Hepatocyte (in vitro differentiated cells): Measurements from ENCODE around the gene PPFIA4. TPM values are rescaled to one million over a fixed set of nuclear protein-coding genes. Genes with fewer than 3 reads are reported as not detected.

Experiments used
- DNase-seq: peaks from one replicate; pipeline ENCODE4 v3.0.0-alpha.2; 2016; ENCODE audit warnings: low spot score
- H2AFZ ChIP-seq: fragments of 200-600 bp; sonication (generic); 2 replicates; pipeline ENCODE4 v1.6.0; 2016; ENCODE audit warnings: antibody characterized with exemption, mild to moderate bottlenecking
- H3K27ac ChIP-seq: fragments of 200-600 bp; sonication (generic); 2 replicates; pipeline ENCODE4 v1.5.1; 2016; ENCODE audit warnings: mild to moderate bottlenecking
- H3K27me3 ChIP-seq: fragments of 200-600 bp; sonication (generic); 2 replicates; pipeline ENCODE4 v1.6.1; 2016
- H3K36me3 ChIP-seq: fragments of 200-600 bp; sonication (generic); replicated peaks from 2 replicates; pipeline ENCODE4 v1.5.1; 2016; ENCODE audit warnings: low read depth; ENCODE audit not compliant: insufficient read depth
- H3K4me1 ChIP-seq: fragments of 200-600 bp; sonication (generic); 2 replicates; pipeline ENCODE4 v1.5.1; 2016; ENCODE audit warnings: mild to moderate bottlenecking, moderate library complexity; ENCODE audit not compliant: insufficient read depth
- H3K4me2 ChIP-seq: fragments of 200-600 bp; sonication (generic); 2 replicates; pipeline ENCODE4 v1.6.0; 2016
- H3K4me3 ChIP-seq: fragments of 200-600 bp; sonication (generic); 2 replicates; pipeline ENCODE4 v1.5.1; 2016; ENCODE audit warnings: mild to moderate bottlenecking
- H3K79me2 ChIP-seq: fragments of 200-600 bp; sonication (generic); 2 replicates; pipeline ENCODE4 v1.6.0; 2017; ENCODE audit warnings: mild to moderate bottlenecking
- H3K9me2 ChIP-seq: fragments of 200-600 bp; sonication (generic); replicated peaks from 2 replicates; pipeline ENCODE4 v1.6.0; 2017; ENCODE audit warnings: mild to moderate bottlenecking; ENCODE audit not compliant: insufficient read depth
- H3K9me3 ChIP-seq: fragments of 200-600 bp; sonication (generic); 2 replicates; pipeline ENCODE4 v1.5.1; 2016; ENCODE audit warnings: low read depth, mild to moderate bottlenecking
- H4K20me1 ChIP-seq: fragments of 200-600 bp; sonication (generic); 2 replicates; pipeline ENCODE4 v1.6.0; 2016; ENCODE audit warnings: mild to moderate bottlenecking; ENCODE audit not compliant: insufficient read depth, poor library complexity, severe bottlenecking
- EZH2 ChIP-seq: fragments of 200-600 bp; sonication (generic); IDR thresholded peaks from 2 replicates; pipeline ENCODE4 v1.6.1; 2016; ENCODE audit warnings: antibody characterized with exemption, mild to moderate bottlenecking, borderline replicate concordance
- EZH2phosphoT487 ChIP-seq: fragments of 200-600 bp; sonication (generic); IDR thresholded peaks from one replicate; pipeline ENCODE4 v1.6.1; 2018; ENCODE audit warnings: antibody characterized with exemption, mild to moderate bottlenecking, low read depth, moderate library complexity; ENCODE audit not compliant: unreplicated experiment, severe bottlenecking
- WGBS: methylation state at CpG from one replicate; pipeline ENCODE4 v1.1.6; 2016; ENCODE audit warnings: low lambda C conversion rate; ENCODE audit errors: missing lambda C conversion rate; 5-methylcytosine and 5-hydroxymethylcytosine counted together
- polyA plus RNA-seq: library from polyadenylated mRNA; unstranded; fragments of >200 nt; fragmentation: Nextera tagmentation; extraction: Ambion mirVana; gene quantifications from 2 replicates; pipeline ENCODE4 v1.2.1, GENCODE V29; 2016
- total RNA-seq: library from RNA; depleted of rRNA; stranded (reverse); fragments of >200 nt; gene quantifications from 2 replicates; pipeline ENCODE4 v1.2.3, GENCODE V29; 2014
- TF ChIP-seq, protein P1 (sequence below): fragments of 200-600 bp; sonication (generic); IDR thresholded peaks from 2 replicates; pipeline ENCODE4 v1.5.1; 2016; ENCODE audit warnings: antibody characterized with exemption, mild to moderate bottlenecking; ENCODE audit not compliant: poor library complexity

PPFIA4 gene
- total and polyA plus RNA-seq, 2 experiments from 2014 or later = 1.4 to 1.7 TPM

- H2AFZ ChIP-seq = peak overlapping the region; percentile 96
- no peak for TF ChIP-seq EZH2phosphoT487
- no peak for TF ChIP-seq EZH2
- TF ChIP-seq, protein P1, sequence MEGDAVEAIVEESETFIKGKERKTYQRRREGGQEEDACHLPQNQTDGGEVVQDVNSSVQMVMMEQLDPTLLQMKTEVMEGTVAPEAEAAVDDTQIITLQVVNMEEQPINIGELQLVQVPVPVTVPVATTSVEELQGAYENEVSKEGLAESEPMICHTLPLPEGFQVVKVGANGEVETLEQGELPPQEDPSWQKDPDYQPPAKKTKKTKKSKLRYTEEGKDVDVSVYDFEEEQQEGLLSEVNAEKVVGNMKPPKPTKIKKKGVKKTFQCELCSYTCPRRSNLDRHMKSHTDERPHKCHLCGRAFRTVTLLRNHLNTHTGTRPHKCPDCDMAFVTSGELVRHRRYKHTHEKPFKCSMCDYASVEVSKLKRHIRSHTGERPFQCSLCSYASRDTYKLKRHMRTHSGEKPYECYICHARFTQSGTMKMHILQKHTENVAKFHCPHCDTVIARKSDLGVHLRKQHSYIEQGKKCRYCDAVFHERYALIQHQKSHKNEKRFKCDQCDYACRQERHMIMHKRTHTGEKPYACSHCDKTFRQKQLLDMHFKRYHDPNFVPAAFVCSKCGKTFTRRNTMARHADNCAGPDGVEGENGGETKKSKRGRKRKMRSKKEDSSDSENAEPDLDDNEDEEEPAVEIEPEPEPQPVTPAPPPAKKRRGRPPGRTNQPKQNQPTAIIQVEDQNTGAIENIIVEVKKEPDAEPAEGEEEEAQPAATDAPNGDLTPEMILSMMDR = no peak
- H3K9me2 ChIP-seq = no peaks in the 10 kb centered on the region
- peaks cover 10% of the 10 kb centered on the region for H3K4me1 ChIP-seq
- H3K4me3 ChIP-seq = peak overlapping the region; percentile 14
- H4K20me1 ChIP-seq = no peaks in the 10 kb centered on the region
- no peaks in the 10 kb centered on the region for H3K36me3 ChIP-seq
- H3K27me3 ChIP-seq = peaks cover 15% of the 10 kb centered on the region
- H3K9me3 ChIP-seq = no peaks in the 10 kb centered on the region
- DNase-seq = no peak
- peak overlapping the region; percentile 47 for H3K27ac ChIP-seq
- peak overlapping the region; percentile 98 for H3K4me2 ChIP-seq
- H3K79me2 ChIP-seq = no peaks in the 10 kb centered on the region
Measured at GRCh38 chr1:203025686-203026030, 633 bp upstream of the PPFIA4 start.

GRCh38 chr1:203026666-203027663 is 674 bp downstream of the PPFIA4 start:
- DNase-seq = no peak
- H3K4me1 ChIP-seq = peaks cover 10% of the 10 kb centered on the region
- peak overlapping the region; percentile 55 for H3K4me3 ChIP-seq
- no peaks in the 10 kb centered on the region for H3K9me3 ChIP-seq
- H3K27ac ChIP-seq = no peak overlapping the region
- H2AFZ ChIP-seq = peak overlapping the region; percentile 80
- no peaks in the 10 kb centered on the region for H3K79me2 ChIP-seq
- H4K20me1 ChIP-seq = no peaks in the 10 kb centered on the region
- H3K36me3 ChIP-seq = no peaks in the 10 kb centered on the region
- peaks cover 15% of the 10 kb centered on the region for H3K27me3 ChIP-seq
- no peaks in the 10 kb centered on the region for H3K9me2 ChIP-seq
- peak overlapping the region; percentile 98 for H3K4me2 ChIP-seq
- TF ChIP-seq EZH2phosphoT487 (no peak), EZH2 (no peak)
- TF ChIP-seq, protein P1 = no peak
- WGBS = 7% methylated on average over 39 of the region's 46 CpGs

DNA sequence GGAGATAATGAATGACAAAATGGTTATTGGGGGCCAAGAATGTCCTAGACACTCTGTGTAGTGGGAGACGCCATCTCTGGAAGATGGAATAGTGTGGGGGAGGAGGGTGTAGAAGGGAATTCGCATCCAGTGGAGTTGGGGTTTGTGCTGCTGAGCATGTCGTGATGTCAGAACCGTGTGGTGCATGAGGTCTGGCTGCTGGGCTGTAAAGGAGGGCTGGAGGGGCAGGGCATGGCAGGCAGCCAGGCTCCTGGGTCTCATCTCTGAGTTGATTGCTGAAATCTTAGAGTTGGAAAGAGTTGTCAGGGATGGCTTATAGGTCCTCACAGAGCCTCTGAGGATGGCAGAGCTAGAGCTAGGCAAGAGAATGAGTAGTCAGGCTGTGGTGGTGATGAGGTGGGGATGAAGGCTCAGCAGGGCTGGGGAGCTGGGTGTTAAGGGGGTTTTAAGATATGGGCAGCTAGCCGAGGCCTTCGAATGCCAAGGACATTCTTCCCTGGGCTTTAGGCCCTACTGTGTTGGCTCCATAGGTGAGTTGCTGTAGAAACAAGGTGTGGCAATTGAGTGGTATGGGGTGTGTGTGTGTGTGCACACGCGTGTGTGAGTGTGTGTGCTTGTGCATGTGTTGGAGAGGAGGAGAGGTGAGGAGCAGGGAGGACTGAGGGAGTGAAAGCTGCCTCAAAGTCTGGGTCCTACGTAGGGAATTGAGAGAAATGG is 1.9 kb downstream of the PPFIA4 start:
- Histone ChIP-seq H3K79me2 (no peaks in the 10 kb centered on the region), H4K20me1 (no peaks in the 10 kb centered on the region), H3K27ac (no peak overlapping the region), H3K4me1 (peaks cover 10% of the 10 kb centered on the region), H2AFZ (no peak overlapping the region), H3K4me2 (peak overlapping the region; percentile 98), H3K27me3 (peaks cover 15% of the 10 kb centered on the region), H3K36me3 (no peaks in the 10 kb centered on the region), H3K9me2 (no peaks in the 10 kb centered on the region), H3K4me3 (no peak overlapping the region), H3K9me3 (no peaks in the 10 kb centered on the region)
- peak; percentile 57 for DNase-seq
- 80% methylated on average over 9 of the region's 9 CpGs for WGBS
- TF ChIP-seq EZH2phosphoT487 (no peak), EZH2 (no peak)
- TF ChIP-seq, protein P1 = no peak
